Stimulated activated CD4-positive, alpha-beta T cell treated with anti-CD3 and anti-CD28 coated beads, Interleukin-1b, Interleukin-23, amount 100 ng/mL, for 24 hours (primary cell): ENCODE data around the gene CSAD.

Experiments
- DNase-seq, 4 experiments: peaks; one replicate each; pipeline ENCODE4 v3.0.0-alpha.2; 2020; ENCODE audit warnings: low read depth in 4 of 4, low spot score in 1 of 4

The CSAD gene

GRCh38 chr12:53180220-53180930 lies at the start of gene CSAD, which contains the start of gene ZNF740:
Gene CSAD (minus strand): TSS chr12:53180925. CDS start chr12:53173470, 7,455 bp downstream.
Gene ZNF740 (plus strand): TSS chr12:53180722. CDS start chr12:53181984, 1,262 bp downstream.
- DNase-seq, result peak; percentile 94 to 99 (median 96)

- no peak for DNase-seq
Measured at GRCh38 chr12:53230108-53230845, 49.6 kb upstream of the CSAD start.

- no peak for DNase-seq
Measured at GRCh38 chr12:53229454-53229853, 48.7 kb upstream of the CSAD start.

GRCh38 chr12:53227836-53228235 lies 47.1 kb upstream of the CSAD start:
- DNase-seq, result no peak

- no peak for DNase-seq
Measured at GRCh38 chr12:53227341-53227740, 46.6 kb upstream of the CSAD start.

- no peak for DNase-seq
Measured at GRCh38 chr12:53226815-53227214, 46.1 kb upstream of the CSAD start.

- DNase-seq, result no peak
Measured at GRCh38 chr12:53225635-53226424, 45.1 kb upstream of the CSAD start.

- DNase-seq, result no peak
Measured at GRCh38 chr12:53224897-53225634, 44.3 kb upstream of the CSAD start.

GRCh38 chr12:53224061-53224896 lies 43.6 kb upstream of the CSAD start:
- DNase-seq, result no peak

- DNase-seq, result no peak
Measured at GRCh38 chr12:53223389-53224060, 42.8 kb upstream of the CSAD start.

GRCh38 chr12:53222806-53223261 lies 42.1 kb upstream of the CSAD start:
- no peak for DNase-seq

GRCh38 chr12:53222170-53222721 lies 41.5 kb upstream of the CSAD start:
- DNase-seq, result no peak

- DNase-seq, result no peak
Measured at GRCh38 chr12:53221203-53222080, 40.7 kb upstream of the CSAD start.

GRCh38 chr12:53220694-53221202 lies 40.0 kb upstream of the CSAD start:
- peak in 3 of 4 experiments; percentile 57 to 78 (median 59) for DNase-seq

GRCh38 chr12:53219956-53220693 lies 39.4 kb upstream of the CSAD start:
- peak in 2 of 4 experiments; percentile 66 to 70 for DNase-seq

- DNase-seq, result peak in 2 of 4 experiments; percentile 54 to 67
Measured at GRCh38 chr12:53219292-53219955, 38.7 kb upstream of the CSAD start.
